Mesothelial cell of epicardium (in vitro differentiated cells): ENCODE results near the gene ZSCAN18. TPM values are rescaled to one million over a fixed set of nuclear protein-coding genes. Genes with fewer than 3 reads are reported as not detected.

Experiments
- DNase-seq, 2 experiments: peaks; one replicate each; pipeline ENCODE4 v3.0.0; 2021; ENCODE audit warnings: low spot score in 2 of 2; ENCODE audit not compliant: unreplicated experiment in 2 of 2
- H3K27ac Mint-ChIP-seq: 2 replicates; pipeline ENCODE4 v1.8.0; 2021; ENCODE audit warnings: mixed read lengths
- H3K27me3 Mint-ChIP-seq: 2 replicates; pipeline ENCODE4 v1.8.0; 2021; ENCODE audit warnings: low read depth, mixed read lengths
- H3K36me3 Mint-ChIP-seq: 2 replicates; pipeline ENCODE4 v1.8.0; 2021; ENCODE audit warnings: mixed read lengths
- H3K4me1 Mint-ChIP-seq: 2 replicates; pipeline ENCODE4 v1.8.0; 2021; ENCODE audit warnings: mixed read lengths
- H3K4me3 Mint-ChIP-seq: 2 replicates; pipeline ENCODE4 v1.8.0; 2021; ENCODE audit warnings: mild to moderate bottlenecking, moderate library complexity, mixed read lengths
- H3K9me3 Mint-ChIP-seq: 2 replicates; pipeline ENCODE4 v1.8.0; 2021; ENCODE audit warnings: mixed read lengths
- total RNA-seq: library from RNA; stranded (reverse); gene quantifications from 3 replicates; pipeline ENCODE4 v1.2.1, GENCODE V29; 2021
- TF ChIP-seq, protein P1 (sequence below): fragments of 200-600 bp; sonication (generic); IDR thresholded peaks from one replicate; pipeline ENCODE4 v1.5.0; 2021; ENCODE audit warnings: antibody characterized with exemption; ENCODE audit not compliant: unreplicated experiment

Gene ZSCAN18
- total RNA-seq, 1 donor from 2014 or later = 85.9 TPM

DNA sequence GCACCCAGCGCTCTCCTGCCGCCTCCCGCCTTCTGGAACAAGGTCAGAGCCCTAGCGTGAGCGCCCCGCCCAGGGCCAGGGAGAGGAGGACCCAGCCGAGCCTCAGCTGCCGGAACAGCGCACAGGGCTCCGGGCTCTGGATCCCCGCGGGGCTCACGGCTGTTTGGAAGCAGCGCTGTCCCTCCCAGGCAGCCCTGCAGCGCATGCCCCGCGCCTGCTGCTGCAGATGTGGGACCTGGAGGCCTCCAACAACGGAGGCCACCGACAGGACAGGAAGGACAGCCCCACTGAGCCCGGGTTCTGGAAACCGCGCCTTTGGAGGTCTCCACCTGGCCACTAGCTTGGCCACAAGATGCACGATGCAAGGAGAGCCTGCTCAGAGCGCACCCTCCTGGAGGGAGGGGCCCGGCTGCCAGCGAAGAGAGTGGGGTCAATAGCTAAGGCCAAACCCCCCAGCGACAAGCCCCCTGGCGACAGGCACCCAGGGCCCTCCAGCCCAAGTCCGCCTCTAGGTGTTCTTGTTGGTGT, 12.6 kb downstream of the ZSCAN18 start:
- no peak for DNase-seq
- Mint-ChIP-seq H3K27me3 (no peaks in the 10 kb centered on the region), H3K27ac (no peak overlapping the region), H3K4me3 (no peak overlapping the region), H3K4me1 (no peaks in the 10 kb centered on the region), H3K9me3 (peaks cover 39% of the 10 kb centered on the region), H3K36me3 (peaks cover 70% of the 10 kb centered on the region)
- TF ChIP-seq, protein P1, sequence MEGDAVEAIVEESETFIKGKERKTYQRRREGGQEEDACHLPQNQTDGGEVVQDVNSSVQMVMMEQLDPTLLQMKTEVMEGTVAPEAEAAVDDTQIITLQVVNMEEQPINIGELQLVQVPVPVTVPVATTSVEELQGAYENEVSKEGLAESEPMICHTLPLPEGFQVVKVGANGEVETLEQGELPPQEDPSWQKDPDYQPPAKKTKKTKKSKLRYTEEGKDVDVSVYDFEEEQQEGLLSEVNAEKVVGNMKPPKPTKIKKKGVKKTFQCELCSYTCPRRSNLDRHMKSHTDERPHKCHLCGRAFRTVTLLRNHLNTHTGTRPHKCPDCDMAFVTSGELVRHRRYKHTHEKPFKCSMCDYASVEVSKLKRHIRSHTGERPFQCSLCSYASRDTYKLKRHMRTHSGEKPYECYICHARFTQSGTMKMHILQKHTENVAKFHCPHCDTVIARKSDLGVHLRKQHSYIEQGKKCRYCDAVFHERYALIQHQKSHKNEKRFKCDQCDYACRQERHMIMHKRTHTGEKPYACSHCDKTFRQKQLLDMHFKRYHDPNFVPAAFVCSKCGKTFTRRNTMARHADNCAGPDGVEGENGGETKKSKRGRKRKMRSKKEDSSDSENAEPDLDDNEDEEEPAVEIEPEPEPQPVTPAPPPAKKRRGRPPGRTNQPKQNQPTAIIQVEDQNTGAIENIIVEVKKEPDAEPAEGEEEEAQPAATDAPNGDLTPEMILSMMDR = no peak

DNA sequence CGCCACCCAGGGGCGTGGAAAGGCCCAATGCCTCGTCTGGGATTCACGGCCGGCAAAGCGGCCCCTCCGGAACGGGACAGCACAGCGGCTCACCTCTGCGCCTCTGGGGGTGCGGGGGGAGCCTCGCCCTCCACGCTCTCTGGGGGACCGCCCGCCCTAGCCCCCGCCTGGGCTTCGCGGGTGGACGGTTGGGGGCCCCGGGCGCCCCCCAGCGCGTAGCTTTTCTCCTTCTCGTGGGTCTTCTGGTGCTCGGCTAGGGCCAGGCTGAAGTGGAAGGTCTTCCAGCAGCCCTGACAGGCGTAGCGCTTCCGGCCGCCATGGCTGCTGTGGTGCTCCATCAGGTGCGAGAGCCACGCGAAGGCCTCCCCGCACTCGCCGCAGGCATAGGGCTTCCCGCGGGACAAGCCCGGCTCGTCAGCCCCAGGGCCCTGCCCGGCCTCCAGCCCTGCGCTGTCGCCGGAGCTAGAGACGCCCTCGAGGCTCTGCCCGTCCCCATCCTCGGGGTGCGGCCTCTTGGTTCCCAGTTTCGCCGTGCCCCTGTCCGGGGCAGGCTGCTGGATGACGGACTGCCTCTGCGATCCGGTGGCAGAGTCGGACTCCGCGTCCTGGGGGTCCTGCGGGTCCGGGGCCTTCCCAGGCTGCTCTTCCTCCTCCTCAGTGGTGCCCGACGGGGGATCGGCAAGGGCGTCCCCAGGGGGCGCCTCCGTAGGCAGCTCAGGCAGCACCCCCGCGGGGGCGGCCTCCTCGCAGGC, 13.3 kb downstream of the ZSCAN18 start:
- Mint-ChIP-seq H3K27me3 (no peaks in the 10 kb centered on the region), H3K9me3 (peaks cover 40% of the 10 kb centered on the region), H3K27ac (no peak overlapping the region), H3K36me3 (peaks cover 68% of the 10 kb centered on the region), H3K4me1 (no peaks in the 10 kb centered on the region), H3K4me3 (no peak overlapping the region)
- TF ChIP-seq, protein P1 = no peak
- no peak for DNase-seq

DNA sequence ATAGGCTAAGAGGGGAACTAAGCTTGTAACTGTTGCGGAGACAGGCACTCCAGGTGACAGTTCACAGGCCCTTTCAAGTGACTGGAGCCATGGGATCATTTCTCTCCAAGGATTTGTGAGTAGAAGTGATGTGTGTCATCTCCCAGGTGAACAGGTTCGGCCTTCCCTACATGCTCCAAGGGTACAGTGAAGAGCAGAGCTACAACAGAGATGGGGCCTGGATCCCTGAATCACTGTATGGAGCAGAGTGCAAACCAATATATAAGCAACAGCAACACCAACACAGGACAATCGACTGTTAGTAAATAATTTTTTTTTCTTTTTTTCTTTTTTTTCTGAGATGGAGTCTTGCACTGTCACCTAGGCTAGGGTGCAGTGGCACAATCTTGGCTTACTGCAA, 15.0 kb downstream of the ZSCAN18 start:
- Mint-ChIP-seq H3K36me3 (peaks cover 60% of the 10 kb centered on the region), H3K9me3 (peaks cover 43% of the 10 kb centered on the region), H3K27me3 (no peaks in the 10 kb centered on the region), H3K4me1 (no peaks in the 10 kb centered on the region), H3K4me3 (no peak overlapping the region), H3K27ac (no peak overlapping the region)
- DNase-seq = no peak
- TF ChIP-seq, protein P1 = no peak

DNA sequence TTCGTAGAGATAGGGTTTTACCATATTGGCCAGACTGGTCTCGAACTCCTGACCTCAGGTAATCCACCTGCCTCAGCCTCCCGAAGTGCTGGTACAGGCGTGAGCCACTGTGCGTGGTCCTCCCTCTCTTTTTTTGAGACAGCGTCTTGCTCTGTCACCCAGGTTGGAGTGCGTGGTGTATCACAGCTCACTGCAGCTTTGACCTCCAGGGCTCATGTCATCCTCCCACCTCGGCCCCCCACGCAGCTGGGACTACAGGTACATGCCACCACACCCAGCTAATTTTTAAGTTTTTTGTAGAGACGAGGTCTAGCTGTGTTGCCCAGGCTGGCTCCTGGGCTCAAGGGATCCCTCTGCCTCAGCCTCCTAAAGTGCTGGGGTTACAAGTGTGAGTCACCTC, 18.2 kb downstream of the ZSCAN18 start:
- TF ChIP-seq, protein P1 = no peak
- Mint-ChIP-seq H3K4me1 (no peaks in the 10 kb centered on the region), H3K9me3 (peaks cover 51% of the 10 kb centered on the region), H3K4me3 (no peak overlapping the region), H3K27ac (no peak overlapping the region), H3K36me3 (peaks cover 41% of the 10 kb centered on the region), H3K27me3 (no peaks in the 10 kb centered on the region)
- DNase-seq = no peak

DNA sequence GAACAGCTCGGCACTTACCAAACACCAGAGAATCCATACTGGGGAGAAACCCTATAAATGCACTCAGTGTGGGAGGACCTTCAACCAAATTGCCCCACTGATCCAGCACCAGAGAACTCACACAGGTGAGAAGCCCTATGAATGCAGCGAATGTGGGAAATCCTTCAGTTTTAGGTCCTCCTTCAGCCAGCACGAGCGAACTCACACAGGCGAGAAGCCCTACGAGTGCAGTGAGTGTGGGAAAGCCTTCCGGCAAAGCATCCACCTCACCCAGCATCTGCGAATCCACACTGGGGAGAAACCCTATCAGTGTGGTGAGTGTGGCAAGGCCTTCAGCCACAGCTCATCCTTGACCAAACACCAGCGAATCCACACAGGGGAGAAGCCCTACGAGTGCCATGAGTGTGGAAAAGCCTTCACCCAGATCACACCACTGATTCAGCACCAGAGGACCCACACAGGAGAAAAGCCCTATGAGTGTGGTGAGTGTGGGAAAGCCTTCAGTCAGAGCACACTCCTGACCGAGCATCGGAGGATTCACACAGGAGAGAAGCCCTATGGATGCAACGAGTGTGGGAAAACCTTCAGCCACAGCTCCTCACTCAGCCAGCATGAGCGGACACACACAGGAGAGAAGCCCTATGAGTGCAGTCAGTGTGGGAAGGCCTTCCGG, 30.7 kb downstream of the ZSCAN18 start:
- no peaks in the 10 kb centered on the region for H3K4me1 Mint-ChIP-seq
- peaks cover 76% of the 10 kb centered on the region for H3K36me3 Mint-ChIP-seq
- no peaks in the 10 kb centered on the region for H3K27me3 Mint-ChIP-seq
- TF ChIP-seq, protein P1 = no peak
- H3K4me3 Mint-ChIP-seq = no peak overlapping the region
- peak overlapping the region; percentile 21 for H3K27ac Mint-ChIP-seq
- DNase-seq = no peak
- H3K9me3 Mint-ChIP-seq = peaks cover 73% of the 10 kb centered on the region
